ENCODE results near the gene MAP7. TPM values are rescaled to one million over a fixed set of nuclear protein-coding genes. Genes with fewer than 3 reads are reported as not detected.

MAP7 gene
- total and polyA plus RNA-seq, 2 donors (not counting 3 experiments of a cell fraction or from before 2014, with no cell fraction given), result 0.07 to 0.42 TPM

DNA sequence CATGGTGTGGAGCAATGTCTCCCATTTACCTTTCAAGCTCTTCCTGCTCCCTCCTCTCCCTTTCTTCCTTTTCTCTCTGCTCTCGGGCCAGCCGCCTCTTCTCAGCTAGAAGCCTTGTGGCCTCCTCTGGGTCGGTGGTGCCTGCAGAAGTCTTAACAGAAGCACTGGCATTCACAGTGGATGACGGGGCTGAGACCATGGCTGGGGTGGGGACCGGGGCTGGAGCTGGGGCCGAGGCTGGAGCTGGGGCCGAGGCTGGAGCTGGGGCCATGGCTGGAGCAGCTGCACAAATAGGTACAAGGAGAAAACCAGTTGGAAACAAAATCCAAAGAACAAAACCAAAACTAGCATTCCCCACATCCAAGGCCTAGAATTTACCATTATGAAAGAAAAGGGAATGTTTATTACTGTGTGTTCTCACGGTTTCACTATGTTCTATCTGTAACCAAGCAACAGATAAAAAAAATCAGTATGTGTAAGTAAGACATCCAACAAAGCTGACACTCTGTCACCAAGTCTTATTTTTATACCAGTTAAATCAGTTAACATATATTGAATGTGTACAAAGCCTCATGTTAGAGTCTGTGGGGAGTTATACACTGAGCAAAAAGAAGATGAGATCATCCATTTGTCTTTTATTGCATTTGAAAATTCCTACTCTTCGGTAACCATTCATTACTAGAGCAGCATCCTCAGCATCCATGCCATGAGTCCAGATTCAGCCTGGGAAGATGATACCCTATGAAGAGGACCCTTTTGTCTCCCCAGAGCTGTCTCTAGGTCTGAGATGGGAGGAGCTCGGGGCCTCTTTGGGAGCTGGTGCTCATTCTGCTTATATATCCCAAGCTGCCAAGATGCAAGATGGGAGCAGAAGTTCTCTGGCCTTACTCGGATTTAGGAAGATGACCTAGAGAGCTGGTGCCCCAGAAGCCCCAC, 187.5 kb downstream of the MAP7 start:
- no peak for DNase-seq (ENCODE audit: low read depth, low spot score)
- CTCF ChIA-PET, result interaction anchor here (1.5 kb wide), 1 partner anchor 10 kb away, joined by 4 read pairs; no protein-coding TSS in a partner anchor
- FAIRE-seq, result no peak
- intact Hi-C loops (cut with micrococcal nuclease), result no loop called here
- no TSS peak for BruUV-seq (replicated peaks)
- H3K27me3 ChIP-seq (ENCODE audit: control insufficient read depth in 2 of 2, insufficient read depth in 2 of 2, low read length in 2 of 2), result peaks cover 0 to 6% of the 10 kb centered on the region in 2 experiments
- no peaks in the 10 kb centered on the region for H3K9me3 ChIP-seq (replicated peaks; ENCODE audit: control insufficient read depth, insufficient read depth, low read length)
- H3K4me3 ChIP-seq (replicated peaks in 1 of 3; ENCODE audit: insufficient read depth in 1 of 3, low read depth in 1 of 3, low read length in 3 of 3), result no peak overlapping the region
- H3K79me2 ChIP-seq (ENCODE audit: control insufficient read depth, insufficient read depth, low read length), result no peaks in the 10 kb centered on the region
- no peaks in the 10 kb centered on the region for H3K4me1 ChIP-seq (ENCODE audit: control insufficient read depth, extremely low read depth, insufficient read depth, low read length)
- no peaks in the 10 kb centered on the region for H3K9me1 ChIP-seq (replicated peaks; ENCODE audit: control insufficient read depth, extremely low read depth, insufficient read depth, low read length)
- no peaks in the 10 kb centered on the region for H3K36me3 ChIP-seq (ENCODE audit: control insufficient read depth in 2 of 2, extremely low read depth in 1 of 2, insufficient read depth in 2 of 2, low read length in 2 of 2)
- TF ChIP-seq POLR2A (IDR thresholded peaks at IDR 0.05; ENCODE audit: low read depth, low read length) (no peak), GATA2 (IDR thresholded peaks at IDR 0.05; ENCODE audit: insufficient read depth, insufficient read length, low read depth, low read length) (no peak), FOS (IDR thresholded peaks at IDR 0.05; ENCODE audit: borderline replicate concordance, insufficient read depth, low read length) (no peak), MYC (IDR thresholded peaks at IDR 0.05; ENCODE audit: low read depth, low read length) (no peak), EZH2 (IDR thresholded peaks at IDR 0.05; ENCODE audit: borderline replicate concordance, low read depth, low read length, severe bottlenecking) (no peak), JUN (IDR thresholded peaks at IDR 0.05; ENCODE audit: borderline replicate concordance, insufficient read depth, insufficient read length, low read depth) (no peak), POLR2AphosphoS5 (IDR thresholded peaks at IDR 0.05; ENCODE audit: insufficient read depth, low read depth, low read length) (no peak)
- TF ChIP-seq, protein P1, sequence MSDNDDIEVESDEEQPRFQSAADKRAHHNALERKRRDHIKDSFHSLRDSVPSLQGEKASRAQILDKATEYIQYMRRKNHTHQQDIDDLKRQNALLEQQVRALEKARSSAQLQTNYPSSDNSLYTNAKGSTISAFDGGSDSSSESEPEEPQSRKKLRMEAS (IDR thresholded peaks at IDR 0.05; ENCODE audit: insufficient read depth, insufficient read length), result no peak
- POLR2A ChIA-PET, result no interaction called here
- H3K27ac ChIP-seq (ENCODE audit: insufficient read depth, low read depth, low read length), result no peak overlapping the region
- no peaks in the 10 kb centered on the region for H4K20me1 ChIP-seq (replicated peaks; ENCODE audit: control insufficient read depth, extremely low read depth, insufficient read depth, low read length)
- no peak overlapping the region for H3K9ac ChIP-seq (replicated peaks; ENCODE audit: extremely low read depth, insufficient read depth, low read length)
- dilution Hi-C loops (cut with MboI; ENCODE audit: extremely low pct_ligation_motif_present, low sequenced_read_pairs), result no loop called here
- H2AFZ ChIP-seq (ENCODE audit: low read depth, low read length), result no peak overlapping the region
- no peak overlapping the region for H3K4me2 ChIP-seq (ENCODE audit: insufficient read depth, low read length)
